Measurements from ENCODE around the gene IL13. TPM values are rescaled to one million over a fixed set of nuclear protein-coding genes. Genes with fewer than 3 reads are reported as not detected.
A peak's percentile ranks its signal among the peaks of the same experiment; 100 is the strongest.

Gene IL13
- total RNA-seq, 1 experiment from 2014 or later = not detected

GRCh38 chr5:132666310-132667123 lies 8.5 kb downstream of the IL13 start:
- DNase-seq (ENCODE audit: low spot score) (no peak), ATAC-seq (no peak)
- H3K9me3 Mint-ChIP-seq = peaks cover 9% of the 10 kb centered on the region
- no peaks in the 10 kb centered on the region; the same call in 1 of the 2 replicates for H3K27me3 Mint-ChIP-seq (ENCODE audit: low read depth)
- no peak overlapping the region for H3K4me3 Mint-ChIP-seq
- H3K36me3 Mint-ChIP-seq = peaks cover 2% of the 10 kb centered on the region; the same call in 1 of the 2 replicates
- TF ChIP-seq, protein P1, sequence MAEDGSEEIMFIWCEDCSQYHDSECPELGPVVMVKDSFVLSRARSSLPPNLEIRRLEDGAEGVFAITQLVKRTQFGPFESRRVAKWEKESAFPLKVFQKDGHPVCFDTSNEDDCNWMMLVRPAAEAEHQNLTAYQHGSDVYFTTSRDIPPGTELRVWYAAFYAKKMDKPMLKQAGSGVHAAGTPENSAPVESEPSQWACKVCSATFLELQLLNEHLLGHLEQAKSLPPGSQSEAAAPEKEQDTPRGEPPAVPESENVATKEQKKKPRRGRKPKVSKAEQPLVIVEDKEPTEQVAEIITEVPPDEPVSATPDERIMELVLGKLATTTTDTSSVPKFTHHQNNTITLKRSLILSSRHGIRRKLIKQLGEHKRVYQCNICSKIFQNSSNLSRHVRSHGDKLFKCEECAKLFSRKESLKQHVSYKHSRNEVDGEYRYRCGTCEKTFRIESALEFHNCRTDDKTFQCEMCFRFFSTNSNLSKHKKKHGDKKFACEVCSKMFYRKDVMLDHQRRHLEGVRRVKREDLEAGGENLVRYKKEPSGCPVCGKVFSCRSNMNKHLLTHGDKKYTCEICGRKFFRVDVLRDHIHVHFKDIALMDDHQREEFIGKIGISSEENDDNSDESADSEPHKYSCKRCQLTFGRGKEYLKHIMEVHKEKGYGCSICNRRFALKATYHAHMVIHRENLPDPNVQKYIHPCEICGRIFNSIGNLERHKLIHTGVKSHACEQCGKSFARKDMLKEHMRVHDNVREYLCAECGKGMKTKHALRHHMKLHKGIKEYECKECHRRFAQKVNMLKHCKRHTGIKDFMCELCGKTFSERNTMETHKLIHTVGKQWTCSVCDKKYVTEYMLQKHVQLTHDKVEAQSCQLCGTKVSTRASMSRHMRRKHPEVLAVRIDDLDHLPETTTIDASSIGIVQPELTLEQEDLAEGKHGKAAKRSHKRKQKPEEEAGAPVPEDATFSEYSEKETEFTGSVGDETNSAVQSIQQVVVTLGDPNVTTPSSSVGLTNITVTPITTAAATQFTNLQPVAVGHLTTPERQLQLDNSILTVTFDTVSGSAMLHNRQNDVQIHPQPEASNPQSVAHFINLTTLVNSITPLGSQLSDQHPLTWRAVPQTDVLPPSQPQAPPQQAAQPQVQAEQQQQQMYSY (CRISPR knock-in tag; IDR thresholded peaks at IDR 0.05) = no peak
- TF ChIP-seq EMX1 (CRISPR knock-in tag; IDR thresholded peaks at IDR 0.05) (no peak), ZNF138 (CRISPR knock-in tag; conservative IDR thresholded peaks at IDR 0.05) (no peak), GABPB1 (CRISPR knock-in tag; IDR thresholded peaks at IDR 0.05) (no peak), TEAD1 (CRISPR knock-in tag; IDR thresholded peaks at IDR 0.05) (no peak), ZNF219 (CRISPR knock-in tag; IDR thresholded peaks at IDR 0.05; ENCODE audit: borderline replicate concordance) (no peak), FOXP1 (CRISPR knock-in tag; IDR thresholded peaks at IDR 0.05; ENCODE audit: borderline replicate concordance) (no peak), HMGA2 (CRISPR knock-in tag; IDR thresholded peaks at IDR 0.05) (no peak), ZNF423 (CRISPR knock-in tag; IDR thresholded peaks at IDR 0.05) (no peak), MAX (CRISPR knock-in tag; IDR thresholded peaks at IDR 0.05) (no peak), CBFB (CRISPR knock-in tag; IDR thresholded peaks at IDR 0.05; ENCODE audit: low read depth) (no peak), ZBTB21 (CRISPR knock-in tag; IDR thresholded peaks at IDR 0.05; ENCODE audit: borderline replicate concordance) (no peak)
- TF ChIP-seq, protein P2, sequence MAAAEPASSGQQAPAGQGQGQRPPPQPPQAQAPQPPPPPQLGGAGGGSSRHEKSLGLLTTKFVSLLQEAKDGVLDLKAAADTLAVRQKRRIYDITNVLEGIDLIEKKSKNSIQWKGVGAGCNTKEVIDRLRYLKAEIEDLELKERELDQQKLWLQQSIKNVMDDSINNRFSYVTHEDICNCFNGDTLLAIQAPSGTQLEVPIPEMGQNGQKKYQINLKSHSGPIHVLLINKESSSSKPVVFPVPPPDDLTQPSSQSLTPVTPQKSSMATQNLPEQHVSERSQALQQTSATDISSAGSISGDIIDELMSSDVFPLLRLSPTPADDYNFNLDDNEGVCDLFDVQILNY (CRISPR knock-in tag; IDR thresholded peaks at IDR 0.05) = no peak
- TF ChIP-seq, protein P3, sequence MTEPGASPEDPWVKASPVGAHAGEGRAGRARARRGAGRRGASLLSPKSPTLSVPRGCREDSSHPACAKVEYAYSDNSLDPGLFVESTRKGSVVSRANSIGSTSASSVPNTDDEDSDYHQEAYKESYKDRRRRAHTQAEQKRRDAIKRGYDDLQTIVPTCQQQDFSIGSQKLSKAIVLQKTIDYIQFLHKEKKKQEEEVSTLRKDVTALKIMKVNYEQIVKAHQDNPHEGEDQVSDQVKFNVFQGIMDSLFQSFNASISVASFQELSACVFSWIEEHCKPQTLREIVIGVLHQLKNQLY (CRISPR knock-in tag; IDR thresholded peaks at IDR 0.05) = no peak
- TF ChIP-seq, protein P4, sequence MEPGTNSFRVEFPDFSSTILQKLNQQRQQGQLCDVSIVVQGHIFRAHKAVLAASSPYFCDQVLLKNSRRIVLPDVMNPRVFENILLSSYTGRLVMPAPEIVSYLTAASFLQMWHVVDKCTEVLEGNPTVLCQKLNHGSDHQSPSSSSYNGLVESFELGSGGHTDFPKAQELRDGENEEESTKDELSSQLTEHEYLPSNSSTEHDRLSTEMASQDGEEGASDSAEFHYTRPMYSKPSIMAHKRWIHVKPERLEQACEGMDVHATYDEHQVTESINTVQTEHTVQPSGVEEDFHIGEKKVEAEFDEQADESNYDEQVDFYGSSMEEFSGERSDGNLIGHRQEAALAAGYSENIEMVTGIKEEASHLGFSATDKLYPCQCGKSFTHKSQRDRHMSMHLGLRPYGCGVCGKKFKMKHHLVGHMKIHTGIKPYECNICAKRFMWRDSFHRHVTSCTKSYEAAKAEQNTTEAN (CRISPR knock-in tag; IDR thresholded peaks at IDR 0.05) = no peak
- peaks cover 14% of the 10 kb centered on the region; the same call in 1 of the 2 replicates for H3K4me1 Mint-ChIP-seq
- ChIA-PET POLR2A (no interaction called here), CTCF (interaction anchor here (0.6 to 2.1 kb wide), 2 partner anchors 11 to 140 kb away, joined by 3 to 9 read pairs; no protein-coding TSS in a partner anchor)
- H3K27ac Mint-ChIP-seq = peak overlapping the region; percentile 71; the same call in 1 of the 2 replicates

GRCh38 chr5:132667309-132667708 lies 9.3 kb downstream of the IL13 start:
- peaks cover 14% of the 10 kb centered on the region; the same call in 1 of the 2 replicates for H3K4me1 Mint-ChIP-seq
- ChIA-PET CTCF (interaction anchor here (2.1 kb wide), 1 partner anchor 10 kb away, joined by 9 read pairs; no protein-coding TSS in a partner anchor), POLR2A (no interaction called here)
- DNase-seq (ENCODE audit: low spot score) (no peak), ATAC-seq (no peak)
- H3K27me3 Mint-ChIP-seq (ENCODE audit: low read depth) = no peaks in the 10 kb centered on the region; the same call in 1 of the 2 replicates
- peaks cover 9% of the 10 kb centered on the region for H3K9me3 Mint-ChIP-seq
- no peak overlapping the region for H3K27ac Mint-ChIP-seq
- TF ChIP-seq ESRRA (CRISPR knock-in tag; IDR thresholded peaks at IDR 0.05; ENCODE audit: borderline replicate concordance) = no peak
- peaks cover 2% of the 10 kb centered on the region; the same call in 1 of the 2 replicates for H3K36me3 Mint-ChIP-seq
- H3K4me3 Mint-ChIP-seq = no peak overlapping the region

All from WTC11 (cell line).